A549 (cell line): ENCODE results near the gene TLCD3A. TPM values are rescaled to one million over a fixed set of nuclear protein-coding genes. Genes with fewer than 3 reads are reported as not detected.
"Not testable (repeated sequence)": the region's sequence is repeated elsewhere in the genome, so short reads cannot be mapped to it uniquely, and the experiment has no call there.

ENCODE experiments used
- ATAC-seq, 2 experiments: fragments of 200-7000 bp in 1 of 2; fragments of >200 bp in 1 of 2; cut with Nextera tagmentation in 1 of 2; cut with Tn5 transposase in 1 of 2; 3 replicates each; pipeline versions ENCODE4 v1.8.0 to v1.9.1; 2018 to 2020; ENCODE audit warnings: mild to moderate bottlenecking in 1 of 2, moderate library complexity in 1 of 2
- CTCF ChIA-PET: fragments of 300-600 bp; sonication (Branson Sonifier 250); formaldehyde crosslinking; extraction: SDS; loops from one replicate; lab custom pipeline; 2021; ENCODE audit warnings: antibody characterized with exemption, inconsistent platforms; lab: Yijun Ruan, JAX
- POLR2A ChIA-PET: fragments of 350-600 bp; formaldehyde crosslinking; extraction: SDS; loops from one replicate; lab custom pipeline; 2021; ENCODE audit warnings: antibody characterized with exemption, inconsistent platforms; lab: Yijun Ruan, JAX
- DNase-seq, 2 experiments: peaks; one replicate each; pipeline versions ENCODE4 v3.0.0 to v3.0.0-alpha.2; 2011 to 2016; ENCODE audit warnings: low read depth in 1 of 2, low spot score in 1 of 2
- FAIRE-seq: peaks from 2 replicates; lab custom pipeline; 2011; peaks lifted over from hg19 to GRCh38; lab: Jason Lieb, UNC
- H3K27ac ChIP-seq, 2 experiments: fragments of >200 bp; sonication (Bioruptor Twin); formaldehyde crosslinking; 3 replicates each; pipeline ENCODE4 v1.5.1; 2016 to 2017
- H3K4me1 ChIP-seq: fragments of >200 bp; sonication (Bioruptor Twin); formaldehyde crosslinking; 3 replicates; pipeline ENCODE4 v1.6.1; 2016
- H3K4me2 ChIP-seq: fragments of >200 bp; sonication (Bioruptor Twin); formaldehyde crosslinking; 3 replicates; pipeline ENCODE4 v1.6.1; 2016
- H3K4me3 ChIP-seq: fragments of >200 bp; sonication (Bioruptor Twin); formaldehyde crosslinking; 3 replicates; pipeline ENCODE4 v1.5.1; 2016
- H3K9me3 ChIP-seq: fragments of >200 bp; sonication (Bioruptor Twin); formaldehyde crosslinking; 3 replicates; pipeline ENCODE4 v1.6.1; 2016
- BHLHE40 ChIP-seq: IDR thresholded peaks from 2 replicates; pipeline ENCODE4 v1.6.1; 2012; ENCODE audit warnings: low read depth, low read length, inconsistent platforms
- CHD4 ChIP-seq: fragments of 200-600 bp; sonication (generic); IDR thresholded peaks from 2 replicates; pipeline ENCODE4 v1.6.1; 2016; ENCODE audit warnings: antibody characterized with exemption, mild to moderate bottlenecking, borderline replicate concordance
- HES2 ChIP-seq: fragments of >200 bp; sonication (Bioruptor Twin); formaldehyde crosslinking; IDR thresholded peaks from 2 replicates; pipeline ENCODE4 v1.6.1; 2016
- HOXB5 ChIP-seq: fragments of 250-450 bp; sonication (Bioruptor Pico); IDR thresholded peaks from 2 replicates; pipeline ENCODE4 v1.5.0; 2020; ENCODE audit warnings: mild to moderate bottlenecking, moderate library complexity
- JUNB ChIP-seq: fragments of >200 bp; sonication (Bioruptor Twin); formaldehyde crosslinking; IDR thresholded peaks from 2 replicates; pipeline ENCODE4 v1.6.1; 2016
- KDM1A ChIP-seq: fragments of 200-600 bp; sonication (generic); IDR thresholded peaks from 2 replicates; pipeline ENCODE4 v1.6.1; 2016; ENCODE audit warnings: low read depth, mild to moderate bottlenecking
- KDM5A ChIP-seq: fragments of 200-600 bp; sonication (generic); IDR thresholded peaks from 2 replicates; pipeline ENCODE4 v1.6.1; 2016; ENCODE audit warnings: antibody characterized with exemption, mild to moderate bottlenecking
- MYC ChIP-seq: IDR thresholded peaks from 2 replicates; pipeline ENCODE4 v1.6.1; 2012; ENCODE audit warnings: mild to moderate bottlenecking, inconsistent platforms, low read length, improper control_type of control experiment, borderline replicate concordance
- NFE2L2 ChIP-seq: fragments of 150-350 bp; conservative IDR thresholded peaks from 2 replicates; pipeline ENCODE4 v1.6.1; 2014; ENCODE audit warnings: low read length
- PHF8 ChIP-seq: fragments of 200-600 bp; sonication (generic); IDR thresholded peaks from 2 replicates; pipeline ENCODE4 v1.6.1; 2016; ENCODE audit warnings: low read depth, mild to moderate bottlenecking, antibody characterized with exemption, moderate library complexity, borderline replicate concordance
- POLR2A ChIP-seq: IDR thresholded peaks from 2 replicates; pipeline ENCODE4 v1.6.1; 2012; ENCODE audit warnings: mild to moderate bottlenecking, low read length
- POLR2AphosphoS2 ChIP-seq: conservative IDR thresholded peaks from 2 replicates; pipeline ENCODE4 v1.6.1; 2012; ENCODE audit warnings: low read length, improper control_type of control experiment, inconsistent platforms
- REST ChIP-seq: fragments of 200-600 bp; sonication (generic); IDR thresholded peaks from 2 replicates; pipeline ENCODE4 v1.6.1; 2016; ENCODE audit warnings: antibody characterized with exemption, mild to moderate bottlenecking, moderate library complexity
- RFX5 ChIP-seq: fragments of 450-650 bp; IDR thresholded peaks from 2 replicates; pipeline ENCODE4 v1.7.1; 2014; ENCODE audit warnings: antibody characterized with exemption, mild to moderate bottlenecking, moderate library complexity
- USF2 ChIP-seq: fragments of 450-650 bp; IDR thresholded peaks from 2 replicates; pipeline ENCODE4 v1.6.1; 2014; ENCODE audit warnings: antibody characterized with exemption
- WGBS: methylation state at CpG from one replicate; pipeline ENCODE4 v1.1.6; 2017; ENCODE audit errors: missing lambda C conversion rate; 5-methylcytosine and 5-hydroxymethylcytosine counted together
- polyA plus RNA-seq, 4 experiments: library from polyadenylated mRNA; depleted of rRNA in 3 of 4; stranded (reverse); fragments of >200 nt; fragmentation: RNase III in 1 of 4; extraction: RNeasy Plus Mini Kit Qiagen cat#74134 plus additional on column Dnase treatment in 1 of 4; gene quantifications; 2 replicates in 3 of 4; 3 replicates in 1 of 4; pipeline ENCODE4 v1.2.3, GENCODE V29; 2011 to 2017
- TF ChIP-seq, protein P1 (sequence below): IDR thresholded peaks from 2 replicates; pipeline ENCODE4 v1.6.1; 2012

The TLCD3A gene
- polyA plus RNA-seq, 2 of the 4 experiments (the other 2 are of a cell fraction) = 29.5 to 31.5 TPM

DNA sequence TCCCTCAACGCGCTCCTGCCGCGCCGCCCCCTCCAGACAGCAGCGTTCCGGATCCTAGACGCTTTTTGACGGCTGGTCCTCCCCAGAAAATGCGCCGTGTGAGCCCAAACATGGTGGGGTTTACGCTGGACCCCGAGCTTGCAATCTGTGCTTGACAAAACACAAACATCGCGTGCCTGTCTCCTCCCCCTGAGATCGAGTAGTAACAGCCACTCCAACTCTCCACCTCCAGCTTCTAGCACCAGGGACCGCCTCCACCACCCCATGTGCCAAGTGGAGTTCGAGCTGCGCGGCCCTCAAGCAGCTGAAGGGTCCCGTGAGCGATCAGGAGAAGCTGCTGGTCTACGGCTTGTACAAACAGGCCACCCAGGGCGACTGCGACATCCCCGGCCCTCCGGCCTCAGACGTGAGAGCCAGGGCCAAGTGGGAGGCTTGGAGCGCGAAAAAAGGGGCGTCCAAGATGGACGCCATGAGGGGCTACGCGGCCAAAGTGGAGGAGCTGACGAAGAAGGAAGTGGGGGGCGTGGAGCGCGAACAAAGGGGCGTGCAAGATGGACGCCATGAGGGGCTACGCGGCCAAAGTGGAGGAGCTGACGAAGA lies 20.3 kb downstream of the TLCD3A start:
- FAIRE-seq = no peak
- ATAC-seq = peak; percentile 14 to 48; a peak in 5 of 6 replicates
- H3K4me1 ChIP-seq = peaks cover 10% of the 10 kb centered on the region
- WGBS = 73% methylated on average over 32 of the region's 43 CpGs
- CTCF ChIA-PET = interaction anchor here (0.6 to 6.1 kb wide), 26 partner anchors 9 to 602 kb away, joined by 3 to 41 read pairs (median 5); partner anchors contain the start of genes GLOD4, MRM3, NXN and TIMM22
- POLR2A ChIA-PET = interaction anchor here (1.4 to 1.7 kb wide), 2 partner anchors 19 to 29 kb away, joined by 4 to 6 read pairs; partner anchors contain the start of genes GLOD4 and MRM3
- no peaks in the 10 kb centered on the region for H3K9me3 ChIP-seq
- H3K4me3 ChIP-seq = peak overlapping the region; percentile 97
- peak overlapping the region; percentile 97 to 98 for H3K27ac ChIP-seq
- peak; percentile 45 to 48 for DNase-seq
- peak overlapping the region; percentile 96 for H3K4me2 ChIP-seq
- TF ChIP-seq, protein P1, sequence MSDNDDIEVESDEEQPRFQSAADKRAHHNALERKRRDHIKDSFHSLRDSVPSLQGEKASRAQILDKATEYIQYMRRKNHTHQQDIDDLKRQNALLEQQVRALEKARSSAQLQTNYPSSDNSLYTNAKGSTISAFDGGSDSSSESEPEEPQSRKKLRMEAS = no peak; the same call in 1 of the 2 replicates
- TF ChIP-seq JUNB (no peak), BHLHE40 (no peak), POLR2A (no peak), CHD4 (no peak), KDM5A (no peak), RFX5 (no peak)

- 83% methylated on average over 13 of the region's 13 CpGs for WGBS
- TF ChIP-seq HOXB5 (CRISPR knock-in tag) = no peak
- TF ChIP-seq PHF8 = no peak
- TF ChIP-seq MYC = no peak
- TF ChIP-seq USF2 = no peak
- TF ChIP-seq, protein P1 = no peak
- TF ChIP-seq NFE2L2 = no peak
- no peak for TF ChIP-seq POLR2AphosphoS2
- TF ChIP-seq HES2 = no peak
- Histone ChIP-seq H3K4me1 (peaks cover 10% of the 10 kb centered on the region), H3K27ac (no peak overlapping the region), H3K4me2 (no peak overlapping the region), H3K4me3 (no peak overlapping the region), H3K9me3 (no peaks in the 10 kb centered on the region)
- ChIA-PET POLR2A (interaction anchor here (1.4 kb wide), 1 partner anchor 28 kb away, joined by 6 read pairs; the partner anchor contains the start of genes GLOD4 and MRM3), CTCF (interaction anchor here (1.0 to 6.1 kb wide), 15 partner anchors 8 to 603 kb away, joined by 3 to 41 read pairs (median 6); partner anchors contain the start of genes GLOD4, MRM3, NXN and TIMM22)
- no peak for ATAC-seq
- DNase-seq = no peak
- FAIRE-seq = no peak
Measured at GRCh38 chr17:753418-753817, 21.0 kb downstream of the TLCD3A start.

GRCh38 chr17:755319-755961 lies 23.0 kb downstream of the TLCD3A start:
- not testable (repeated sequence) for H3K4me2 ChIP-seq, H3K4me1 ChIP-seq, H3K4me3 ChIP-seq, H3K27ac ChIP-seq, H3K9me3 ChIP-seq, ATAC-seq, DNase-seq, FAIRE-seq
- ChIA-PET CTCF (interaction anchor here (1.0 to 6.1 kb wide), 4 partner anchors 10 to 242 kb away, joined by 3 to 41 read pairs (median 20); partner anchors contain the start of genes NXN and TIMM22), POLR2A (interaction anchor here (1.4 kb wide), 1 partner anchor 26 kb away, joined by 5 read pairs; the partner anchor contains the start of gene GLOD4)
- TF ChIP-seq KDM1A (0 out of 2 replicates have a peak, but pooled peaks have one; percentile 10), REST (peak; percentile 21; the same call in 1 of the 2 replicates)
- WGBS = 96% methylated on average over 9 of the region's 9 CpGs

DNA sequence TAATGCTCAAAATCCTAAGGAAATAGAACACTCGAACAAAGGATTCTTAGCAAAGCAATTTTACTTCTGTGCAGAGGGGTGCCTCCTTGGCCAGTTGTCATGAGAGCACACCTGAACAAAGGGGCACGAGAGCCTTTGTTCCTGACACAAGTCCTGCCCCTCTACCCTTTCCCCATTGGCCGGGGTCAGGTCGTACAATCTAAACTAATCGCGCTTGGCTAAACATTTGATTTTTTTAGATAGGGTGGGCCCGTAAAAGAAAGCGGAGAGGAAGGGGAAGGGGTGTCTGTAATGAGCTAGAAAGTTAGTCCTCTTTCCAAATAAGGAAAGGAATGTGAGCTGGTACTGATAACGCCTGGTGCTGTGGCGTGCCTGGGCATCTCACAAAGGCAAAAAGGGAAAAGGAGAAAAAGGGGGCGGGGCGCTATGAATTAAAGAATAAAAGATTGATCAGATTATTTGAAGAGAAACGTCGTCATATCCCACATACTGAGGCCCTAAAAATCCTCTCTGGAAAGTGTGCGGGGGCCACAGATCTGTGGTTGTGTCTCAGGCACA lies 23.7 kb downstream of the TLCD3A start:
- POLR2A ChIA-PET, DNase-seq, H3K4me2 ChIP-seq, ATAC-seq, H3K27ac ChIP-seq, H3K4me1 ChIP-seq, H3K4me3 ChIP-seq, H3K9me3 ChIP-seq, FAIRE-seq: not testable (repeated sequence)
- CTCF ChIA-PET = interaction anchor here (0.7 to 5.2 kb wide), 2 partner anchors 9 to 24 kb away, joined by 4 to 36 read pairs; no protein-coding TSS in a partner anchor
- WGBS = 90% methylated on average over 15 of the region's 15 CpGs
